HG03103 (cell line): ENCODE measurements around the gene MR1.
A peak's percentile ranks its signal among the peaks of the same experiment; 100 is the strongest.

ENCODE experiments used
- ATAC-seq: cut with Tn5 transposase; IDR thresholded peaks from one replicate; pipeline ENCODE4 v1.9.1; 2021; ENCODE audit warnings: low read depth; ENCODE audit not compliant: unreplicated experiment

The MR1 gene

GRCh38 chr1:181061891-181062835 lies 28.4 kb downstream of the MR1 start:
- peak; percentile 65 for ATAC-seq

- ATAC-seq: peak; percentile 54
These were observed 29.1 kb downstream of the MR1 start for GRCh38 chr1:181062836-181063428.

- ATAC-seq: no peak
These were observed 30.3 kb downstream of the MR1 start for GRCh38 chr1:181064011-181064623.

GRCh38 chr1:181064702-181065101 lies 30.9 kb downstream of the MR1 start:
- ATAC-seq: no peak

GRCh38 chr1:181073638-181074037 lies 39.9 kb downstream of the MR1 start:
- ATAC-seq: no peak

- ATAC-seq: no peak
These were observed 42.1 kb downstream of the MR1 start for GRCh38 chr1:181075766-181076350.

- no peak for ATAC-seq
These were observed 43.1 kb downstream of the MR1 start for GRCh38 chr1:181076852-181077251.

- ATAC-seq: no peak
These were observed 43.9 kb downstream of the MR1 start for GRCh38 chr1:181077576-181078242.

- no peak for ATAC-seq
These were observed 45.6 kb downstream of the MR1 start for GRCh38 chr1:181079382-181079781.

GRCh38 chr1:181079920-181080319 lies 46.1 kb downstream of the MR1 start:
- no peak for ATAC-seq

- no peak for ATAC-seq
These were observed 46.8 kb downstream of the MR1 start for GRCh38 chr1:181080556-181080955.

- no peak for ATAC-seq
These were observed 47.6 kb downstream of the MR1 start for GRCh38 chr1:181081395-181081794.

GRCh38 chr1:181083842-181084605 lies 50.2 kb downstream of the MR1 start:
- ATAC-seq: no peak

GRCh38 chr1:181084606-181084969 lies 50.8 kb downstream of the MR1 start:
- ATAC-seq: no peak

- no peak for ATAC-seq
These were observed 52.3 kb downstream of the MR1 start for GRCh38 chr1:181086091-181086490.

GRCh38 chr1:181086926-181087325 lies 53.1 kb downstream of the MR1 start:
- ATAC-seq: no peak

- no peak for ATAC-seq
These were observed 53.7 kb downstream of the MR1 start for GRCh38 chr1:181087400-181087901.

- peak; percentile 55 for ATAC-seq
These were observed 54.6 kb downstream of the MR1 start, which contains the start of gene IER5 for GRCh38 chr1:181088079-181089016. TSS of gene IER5 (plus strand) at chr1:181088700. CDS start at chr1:181088903, 203 bp downstream.
